ENCODE measurements around the gene NEDD4L.

DNA sequence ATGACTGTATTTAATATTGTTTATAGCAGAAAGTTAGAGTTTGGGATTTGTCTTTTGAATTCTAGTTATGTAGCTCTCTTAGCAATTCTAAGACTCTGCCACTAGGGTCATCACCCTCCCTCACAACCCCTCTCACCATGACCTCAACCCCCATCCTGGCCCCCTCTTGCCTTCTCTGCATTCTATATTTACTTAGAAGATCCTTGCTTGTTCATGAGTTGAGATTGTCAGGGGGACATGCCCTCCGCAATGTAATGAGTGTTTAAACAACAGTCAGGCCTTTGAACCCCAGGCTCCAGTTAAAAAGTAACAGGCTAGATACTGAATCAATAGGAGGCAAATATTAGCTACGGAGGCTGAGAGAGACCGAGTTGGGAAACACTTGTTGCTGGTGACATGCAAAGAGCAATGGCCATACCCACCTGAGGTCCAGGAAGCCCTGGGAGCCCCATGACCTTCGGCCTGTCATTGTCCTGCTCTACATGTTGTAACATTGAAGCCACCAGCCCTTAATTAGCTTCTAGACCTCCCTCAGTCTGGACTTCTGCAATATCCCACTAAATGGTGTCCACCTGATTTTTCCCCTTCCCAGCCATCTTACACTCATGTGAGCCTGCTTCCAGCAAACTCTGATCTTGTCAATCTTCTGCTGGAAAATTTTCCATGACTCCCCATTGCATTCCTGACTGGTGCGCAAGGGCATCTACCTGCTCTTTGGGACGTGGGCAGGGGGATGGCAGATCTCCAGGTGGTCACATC lies 363.8 kb downstream of the NEDD4L start:
- TF ChIP-seq, protein P1, sequence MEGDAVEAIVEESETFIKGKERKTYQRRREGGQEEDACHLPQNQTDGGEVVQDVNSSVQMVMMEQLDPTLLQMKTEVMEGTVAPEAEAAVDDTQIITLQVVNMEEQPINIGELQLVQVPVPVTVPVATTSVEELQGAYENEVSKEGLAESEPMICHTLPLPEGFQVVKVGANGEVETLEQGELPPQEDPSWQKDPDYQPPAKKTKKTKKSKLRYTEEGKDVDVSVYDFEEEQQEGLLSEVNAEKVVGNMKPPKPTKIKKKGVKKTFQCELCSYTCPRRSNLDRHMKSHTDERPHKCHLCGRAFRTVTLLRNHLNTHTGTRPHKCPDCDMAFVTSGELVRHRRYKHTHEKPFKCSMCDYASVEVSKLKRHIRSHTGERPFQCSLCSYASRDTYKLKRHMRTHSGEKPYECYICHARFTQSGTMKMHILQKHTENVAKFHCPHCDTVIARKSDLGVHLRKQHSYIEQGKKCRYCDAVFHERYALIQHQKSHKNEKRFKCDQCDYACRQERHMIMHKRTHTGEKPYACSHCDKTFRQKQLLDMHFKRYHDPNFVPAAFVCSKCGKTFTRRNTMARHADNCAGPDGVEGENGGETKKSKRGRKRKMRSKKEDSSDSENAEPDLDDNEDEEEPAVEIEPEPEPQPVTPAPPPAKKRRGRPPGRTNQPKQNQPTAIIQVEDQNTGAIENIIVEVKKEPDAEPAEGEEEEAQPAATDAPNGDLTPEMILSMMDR (IDR thresholded peaks at IDR 0.05), result no peak
- TF ChIP-seq POLR2AphosphoS5 (IDR thresholded peaks at IDR 0.05; ENCODE audit: low read depth, low read length), result no peak
- TF ChIP-seq SIN3A (IDR thresholded peaks at IDR 0.05; ENCODE audit: borderline replicate concordance, insufficient read depth, low read depth, low read length), result no peak
